Testis (tissue), 2 donors: ENCODE measurements around the gene AARSD1.

Experiments
- POLR2A ChIP-seq: fragments of 450-650 bp; IDR thresholded peaks from one replicate; pipeline ENCODE4 v1.6.1; 2017; ENCODE audit warnings: antibody characterized with exemption, mild to moderate bottlenecking, moderate library complexity
- TF ChIP-seq, protein P1 (sequence below), 3 experiments: fragments of 450-650 bp in 2 of 3; fragments of 200-600 bp in 1 of 3; sonication (generic) in 1 of 3; IDR thresholded peaks; one replicate each; pipeline ENCODE4 v1.5.1; 2016 to 2019; ENCODE audit warnings: antibody characterized with exemption in 3 of 3, mild to moderate bottlenecking in 2 of 3, moderate library complexity in 1 of 3

DNA sequence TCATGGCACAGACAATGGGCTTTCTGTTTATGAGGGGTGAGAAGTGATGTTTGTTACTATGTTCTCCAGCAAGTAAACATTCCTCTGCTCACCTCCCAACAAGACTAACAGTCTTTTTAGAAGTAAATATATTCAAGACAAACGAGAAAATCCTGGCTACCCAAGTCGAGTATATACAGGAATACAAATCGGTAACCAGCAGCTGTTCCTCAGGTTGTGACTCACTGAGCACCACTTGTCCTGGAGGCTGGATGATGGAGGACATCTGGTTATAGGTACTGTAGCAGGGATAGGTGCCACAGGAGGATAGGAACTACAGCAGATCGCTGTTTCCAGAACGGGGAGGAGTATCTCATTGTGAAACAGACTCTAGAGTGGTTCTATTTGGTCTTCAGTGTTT is 28.6 kb upstream of the AARSD1 start:
- TF ChIP-seq, protein P1, sequence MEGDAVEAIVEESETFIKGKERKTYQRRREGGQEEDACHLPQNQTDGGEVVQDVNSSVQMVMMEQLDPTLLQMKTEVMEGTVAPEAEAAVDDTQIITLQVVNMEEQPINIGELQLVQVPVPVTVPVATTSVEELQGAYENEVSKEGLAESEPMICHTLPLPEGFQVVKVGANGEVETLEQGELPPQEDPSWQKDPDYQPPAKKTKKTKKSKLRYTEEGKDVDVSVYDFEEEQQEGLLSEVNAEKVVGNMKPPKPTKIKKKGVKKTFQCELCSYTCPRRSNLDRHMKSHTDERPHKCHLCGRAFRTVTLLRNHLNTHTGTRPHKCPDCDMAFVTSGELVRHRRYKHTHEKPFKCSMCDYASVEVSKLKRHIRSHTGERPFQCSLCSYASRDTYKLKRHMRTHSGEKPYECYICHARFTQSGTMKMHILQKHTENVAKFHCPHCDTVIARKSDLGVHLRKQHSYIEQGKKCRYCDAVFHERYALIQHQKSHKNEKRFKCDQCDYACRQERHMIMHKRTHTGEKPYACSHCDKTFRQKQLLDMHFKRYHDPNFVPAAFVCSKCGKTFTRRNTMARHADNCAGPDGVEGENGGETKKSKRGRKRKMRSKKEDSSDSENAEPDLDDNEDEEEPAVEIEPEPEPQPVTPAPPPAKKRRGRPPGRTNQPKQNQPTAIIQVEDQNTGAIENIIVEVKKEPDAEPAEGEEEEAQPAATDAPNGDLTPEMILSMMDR (IDR thresholded peaks at IDR 0.05): no peak
- TF ChIP-seq POLR2A: no peak
